GM18526 (cell line): ENCODE data around the gene VPS35L.
A peak's percentile ranks its signal among the peaks of the same experiment; 100 is the strongest.

Experiments
- POLR2A ChIP-seq: IDR thresholded peaks from 3 replicates; pipeline ENCODE4 v1.6.1; 2011; ENCODE audit not compliant: insufficient read length; ENCODE audit errors: extremely low read depth

VPS35L gene, protein sequence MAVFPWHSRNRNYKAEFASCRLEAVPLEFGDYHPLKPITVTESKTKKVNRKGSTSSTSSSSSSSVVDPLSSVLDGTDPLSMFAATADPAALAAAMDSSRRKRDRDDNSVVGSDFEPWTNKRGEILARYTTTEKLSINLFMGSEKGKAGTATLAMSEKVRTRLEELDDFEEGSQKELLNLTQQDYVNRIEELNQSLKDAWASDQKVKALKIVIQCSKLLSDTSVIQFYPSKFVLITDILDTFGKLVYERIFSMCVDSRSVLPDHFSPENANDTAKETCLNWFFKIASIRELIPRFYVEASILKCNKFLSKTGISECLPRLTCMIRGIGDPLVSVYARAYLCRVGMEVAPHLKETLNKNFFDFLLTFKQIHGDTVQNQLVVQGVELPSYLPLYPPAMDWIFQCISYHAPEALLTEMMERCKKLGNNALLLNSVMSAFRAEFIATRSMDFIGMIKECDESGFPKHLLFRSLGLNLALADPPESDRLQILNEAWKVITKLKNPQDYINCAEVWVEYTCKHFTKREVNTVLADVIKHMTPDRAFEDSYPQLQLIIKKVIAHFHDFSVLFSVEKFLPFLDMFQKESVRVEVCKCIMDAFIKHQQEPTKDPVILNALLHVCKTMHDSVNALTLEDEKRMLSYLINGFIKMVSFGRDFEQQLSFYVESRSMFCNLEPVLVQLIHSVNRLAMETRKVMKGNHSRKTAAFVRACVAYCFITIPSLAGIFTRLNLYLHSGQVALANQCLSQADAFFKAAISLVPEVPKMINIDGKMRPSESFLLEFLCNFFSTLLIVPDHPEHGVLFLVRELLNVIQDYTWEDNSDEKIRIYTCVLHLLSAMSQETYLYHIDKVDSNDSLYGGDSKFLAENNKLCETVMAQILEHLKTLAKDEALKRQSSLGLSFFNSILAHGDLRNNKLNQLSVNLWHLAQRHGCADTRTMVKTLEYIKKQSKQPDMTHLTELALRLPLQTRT

DNA sequence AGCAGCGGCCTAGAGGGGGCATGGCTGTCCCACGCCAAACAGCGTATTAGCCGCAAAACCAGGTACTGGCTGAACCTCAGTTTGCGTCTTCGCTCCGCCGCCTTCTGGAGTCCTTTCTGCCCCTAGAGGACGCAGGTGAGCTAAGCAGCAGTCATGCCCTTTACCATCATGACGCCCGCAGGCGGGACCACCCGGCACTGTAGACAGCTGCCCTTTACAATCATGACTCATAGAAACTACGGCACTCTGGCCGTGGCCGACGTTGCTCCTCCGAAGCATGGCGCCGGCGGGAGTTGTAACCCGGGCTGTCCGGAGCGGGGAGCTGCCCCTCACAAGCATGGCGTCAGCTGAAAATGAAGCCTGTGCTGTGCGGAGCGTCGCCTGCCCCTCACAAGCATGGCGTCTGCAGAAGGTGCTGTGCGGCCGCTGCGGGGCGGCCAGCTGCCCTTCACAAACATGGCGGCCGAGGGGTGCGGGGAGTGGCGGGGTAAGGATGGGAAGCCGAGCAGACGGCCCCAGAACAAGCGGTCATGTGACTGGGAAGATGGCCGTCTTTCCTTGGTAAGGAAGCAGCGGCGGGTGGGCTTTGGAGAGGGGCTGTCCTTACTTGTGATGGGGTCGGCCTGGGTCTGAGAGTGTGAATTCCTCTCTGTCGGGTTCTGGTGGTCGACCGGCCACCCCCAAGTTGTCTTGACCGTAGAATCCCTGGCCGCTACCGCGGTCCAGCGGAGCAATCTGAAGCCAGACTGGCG, at the start of gene VPS35L:
Gene VPS35L (plus strand): TSS at position 518 of the 752 bp plus-strand sequence. CDS start 27 bp downstream, at position 545.
- TF ChIP-seq POLR2A, result peak; percentile 74

DNA sequence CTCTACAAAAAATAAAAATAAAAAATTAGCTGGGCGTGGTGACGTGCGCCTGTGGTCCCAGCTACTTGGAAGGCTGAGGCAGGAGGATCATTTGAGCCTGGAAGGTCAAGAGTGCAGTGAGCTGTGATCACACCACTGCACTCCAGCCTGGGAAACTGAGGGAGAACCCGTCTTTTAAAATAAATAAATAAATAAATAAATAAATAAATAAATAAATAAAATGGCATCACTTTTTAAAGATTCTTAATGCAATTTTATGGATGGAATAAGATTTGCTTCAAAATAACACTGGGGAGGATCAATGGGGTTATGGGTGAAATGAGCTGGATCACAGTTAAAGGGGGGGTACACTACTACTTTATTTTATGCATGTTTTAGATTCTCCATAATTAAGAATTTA, 48.5 kb upstream of the VPS35L start:
- no peak for TF ChIP-seq POLR2A

DNA sequence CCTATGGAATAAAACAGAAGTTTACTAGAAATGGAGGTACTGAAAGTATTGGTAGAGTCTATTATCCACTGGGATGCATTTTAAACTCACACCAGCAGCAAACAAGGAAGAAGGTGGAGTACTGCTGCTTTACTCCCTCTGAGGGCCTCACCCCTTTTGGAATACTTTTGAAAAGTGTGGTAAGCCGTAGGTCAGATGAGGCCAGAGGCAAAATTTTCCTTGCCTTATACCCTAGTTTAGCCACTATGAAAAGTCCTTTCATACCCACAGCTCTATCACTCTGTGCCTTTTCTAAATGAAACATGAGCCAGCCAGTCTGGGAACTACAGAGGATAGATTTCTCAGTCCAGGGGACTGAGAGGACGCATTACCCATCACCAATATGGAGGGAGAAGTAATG, 47.6 kb upstream of the VPS35L start:
- no peak for TF ChIP-seq POLR2A

DNA sequence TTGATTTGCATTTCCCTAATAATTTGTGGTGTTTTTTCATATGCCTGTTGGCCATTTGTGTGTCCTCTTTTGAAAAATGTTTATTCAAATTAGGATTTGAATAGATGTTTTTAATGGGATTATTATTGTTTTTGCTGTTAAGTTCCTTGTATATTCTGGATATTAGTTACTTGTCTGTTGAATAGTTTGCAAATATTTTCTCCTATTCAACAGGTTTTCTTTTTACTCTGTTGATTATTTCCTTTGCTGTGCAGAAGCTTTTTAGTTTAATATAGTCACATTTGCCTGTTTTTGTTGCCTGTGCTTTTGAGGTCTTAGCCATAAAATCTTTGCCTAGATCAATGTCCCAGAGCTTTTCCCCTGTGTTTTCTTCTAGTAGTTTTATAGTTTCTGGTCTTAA, 43.2 kb upstream of the VPS35L start:
- no peak for TF ChIP-seq POLR2A

DNA sequence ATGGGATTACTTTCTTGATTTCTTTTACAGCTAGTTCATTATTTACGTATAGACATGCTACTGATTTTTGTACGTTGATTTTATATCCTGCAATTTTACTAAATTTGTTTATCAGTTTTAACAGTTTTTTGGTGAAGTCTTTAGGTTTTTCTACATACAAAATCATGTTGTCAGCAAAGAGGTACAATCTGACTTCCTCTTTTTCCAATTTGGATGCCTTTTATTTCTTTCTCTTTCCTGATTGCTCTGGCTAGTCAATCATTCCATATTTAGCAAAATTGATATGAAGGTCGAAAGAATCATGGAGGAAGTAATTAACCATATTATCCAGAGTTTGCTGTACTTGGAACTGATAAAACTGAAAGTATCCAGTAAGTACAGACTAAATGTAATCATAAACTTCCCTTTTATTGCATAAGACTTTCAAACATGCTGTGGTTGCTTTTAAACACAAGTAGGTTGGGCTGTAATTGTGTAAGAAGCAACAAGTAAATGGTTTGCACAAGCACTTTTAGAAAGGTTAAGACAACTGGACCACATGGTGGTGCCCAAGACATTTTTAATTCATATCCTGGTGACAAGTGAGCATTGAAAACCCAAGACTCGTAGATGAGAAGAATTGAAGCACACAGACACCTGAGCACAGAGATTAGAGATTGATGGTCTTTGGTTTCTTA, 42.0 kb upstream of the VPS35L start:
- no peak for TF ChIP-seq POLR2A

DNA sequence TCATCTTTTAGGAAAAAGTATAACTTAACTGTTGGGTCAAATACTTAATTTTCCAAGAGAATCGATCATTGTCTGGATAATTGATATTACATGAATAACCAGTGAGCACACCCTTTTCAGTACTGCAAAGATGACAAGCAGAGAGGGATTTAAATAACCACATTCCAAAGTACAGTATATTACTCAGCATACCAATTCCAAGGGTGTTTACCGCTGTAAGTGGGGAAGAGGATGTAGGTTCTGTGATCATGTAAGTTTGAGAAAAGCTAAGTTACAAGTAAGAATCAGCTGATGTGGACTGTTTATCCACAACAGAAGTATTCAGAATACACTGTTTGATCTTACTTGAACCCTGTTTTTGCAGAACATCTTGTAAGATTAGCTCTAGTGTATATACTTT, 39.7 kb upstream of the VPS35L start:
- no peak for TF ChIP-seq POLR2A

DNA sequence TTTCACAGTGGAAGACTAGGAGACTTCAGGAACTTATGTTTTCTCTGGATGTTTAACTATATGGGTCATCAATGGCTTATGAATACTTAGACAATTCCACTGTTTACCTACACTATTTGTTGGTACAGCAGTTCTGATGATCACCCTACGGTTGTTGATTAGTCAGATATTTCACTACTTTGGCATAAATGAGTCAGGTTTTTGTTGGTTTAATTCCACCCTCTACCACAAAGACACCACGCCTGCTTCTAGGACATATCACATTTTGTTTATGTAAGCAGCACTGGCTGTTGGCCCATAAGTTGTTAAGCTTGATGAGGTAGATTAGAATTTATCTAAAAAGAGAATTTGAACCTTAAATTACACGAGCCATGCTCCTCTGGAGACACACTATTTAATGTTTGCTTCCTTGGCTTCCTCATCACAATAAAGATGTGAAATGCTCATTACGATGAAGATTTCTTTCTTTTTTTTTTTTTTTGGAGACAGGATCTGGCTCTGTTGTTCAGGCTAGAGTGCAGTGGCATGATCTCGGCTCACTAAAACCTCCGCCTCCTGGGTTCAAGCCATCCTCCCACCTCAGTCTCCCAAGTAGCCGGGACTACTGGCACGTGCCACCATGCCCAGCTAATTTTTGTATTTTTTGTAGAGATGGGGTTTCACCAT, 37.9 kb upstream of the VPS35L start:
- TF ChIP-seq POLR2A, result no peak

DNA sequence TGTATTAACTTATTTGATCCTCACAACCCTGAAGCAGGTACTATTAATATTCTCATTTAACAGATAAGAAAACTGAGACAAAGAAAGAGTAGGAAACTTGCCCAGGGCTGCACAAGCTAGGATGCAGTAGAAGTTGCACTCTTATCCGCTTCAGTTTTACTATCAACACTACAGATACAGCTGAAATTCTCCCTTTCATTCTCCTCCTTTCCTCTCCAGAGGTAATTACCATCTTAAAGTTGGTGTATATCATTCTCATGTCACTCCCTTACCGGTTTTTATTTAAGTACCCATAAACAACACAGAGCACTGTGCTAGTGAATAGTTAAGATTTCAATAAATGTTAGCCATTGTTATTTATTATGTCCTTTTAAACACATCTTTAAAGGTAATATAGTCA, 37.1 kb upstream of the VPS35L start:
- no peak for TF ChIP-seq POLR2A

DNA sequence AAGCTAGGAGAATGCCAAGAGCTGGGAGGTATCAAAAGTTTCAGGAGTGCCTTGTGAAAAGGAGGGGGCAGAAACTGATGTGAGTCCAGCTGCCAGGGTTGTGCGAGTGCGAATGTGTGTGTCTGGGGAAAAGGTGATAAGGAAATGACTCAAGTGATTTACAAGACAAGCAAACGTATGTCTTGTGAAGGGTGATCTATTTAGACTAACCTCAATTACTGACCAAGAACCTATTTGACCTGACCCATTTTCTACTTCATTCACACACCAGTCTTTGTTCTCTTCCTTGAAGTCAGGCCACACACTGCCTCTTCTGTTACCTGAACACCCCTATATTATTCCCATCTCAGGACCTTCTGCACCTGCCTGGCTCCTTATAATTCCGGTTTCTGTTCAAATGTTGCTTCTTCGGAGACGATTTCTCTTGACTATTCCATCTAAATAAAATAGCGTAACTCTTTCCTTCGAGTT, 34.6 kb upstream of the VPS35L start:
- TF ChIP-seq POLR2A, result no peak

DNA sequence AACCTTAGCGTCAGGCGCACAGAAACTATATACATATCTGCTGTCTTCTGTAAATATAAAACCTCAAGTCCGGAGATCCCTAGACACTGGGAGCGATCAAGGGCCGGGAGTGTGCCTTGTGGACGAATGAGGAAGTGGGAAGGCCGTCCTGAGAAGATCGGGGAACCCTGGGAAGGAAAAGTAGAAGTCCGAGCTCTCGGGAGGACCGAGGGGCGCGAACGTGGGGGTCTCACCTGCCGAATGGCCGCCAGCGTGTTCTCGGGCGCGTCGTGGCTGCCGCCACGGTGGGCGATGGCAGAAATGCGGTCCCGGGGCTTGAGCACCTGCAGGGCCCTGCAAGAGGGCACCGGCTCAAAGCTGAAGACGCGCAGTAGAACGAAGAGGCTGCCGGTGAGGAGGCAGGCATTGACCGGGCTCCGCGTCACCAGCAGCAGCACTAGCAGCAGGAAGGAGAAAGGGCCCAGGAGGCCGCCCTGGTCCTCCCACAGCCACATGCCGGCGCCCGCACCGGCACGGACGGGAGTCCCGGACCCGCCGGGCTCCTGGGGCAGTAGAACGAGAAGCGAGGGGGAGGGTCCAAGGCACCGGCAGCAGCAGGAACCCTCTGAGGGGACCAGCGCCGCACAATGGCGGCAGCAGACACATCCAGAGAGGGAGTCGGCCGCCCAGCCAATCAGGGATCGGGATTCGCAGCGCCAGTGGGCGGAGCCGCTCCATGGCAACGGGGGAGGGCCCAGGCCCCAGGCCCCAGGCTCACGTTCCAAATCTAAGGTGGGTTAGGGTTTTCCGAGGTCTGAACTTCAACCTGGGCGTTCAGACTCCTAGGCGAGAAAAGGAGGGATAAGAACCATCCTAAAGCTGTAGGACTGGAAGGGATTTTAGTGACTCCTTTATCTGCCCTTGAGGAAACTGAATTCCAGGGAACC, 33.8 kb upstream of the VPS35L start, which contains the start of gene GDE1:
Gene GDE1 (minus strand): TSS at position 628 of the 926 bp plus-strand sequence. CDS start 134 bp downstream, at position 494.
- peak; percentile 86 for TF ChIP-seq POLR2A

DNA sequence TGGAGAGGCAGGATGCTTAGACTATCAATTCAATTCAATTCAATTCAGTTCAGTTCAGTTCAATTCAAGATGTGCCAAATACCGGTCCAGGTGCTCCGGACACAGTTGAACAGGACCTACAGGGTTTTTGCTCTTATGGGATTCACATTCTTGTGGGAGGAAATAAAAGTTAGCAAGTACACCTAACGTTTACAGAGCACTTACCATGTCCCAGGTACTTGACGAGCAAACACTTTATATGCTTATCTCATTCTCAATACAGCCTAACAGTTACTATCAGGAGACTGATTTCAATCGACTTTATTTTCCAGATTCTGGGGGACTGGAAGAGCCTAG, 33.1 kb upstream of the VPS35L start:
- no peak for TF ChIP-seq POLR2A

DNA sequence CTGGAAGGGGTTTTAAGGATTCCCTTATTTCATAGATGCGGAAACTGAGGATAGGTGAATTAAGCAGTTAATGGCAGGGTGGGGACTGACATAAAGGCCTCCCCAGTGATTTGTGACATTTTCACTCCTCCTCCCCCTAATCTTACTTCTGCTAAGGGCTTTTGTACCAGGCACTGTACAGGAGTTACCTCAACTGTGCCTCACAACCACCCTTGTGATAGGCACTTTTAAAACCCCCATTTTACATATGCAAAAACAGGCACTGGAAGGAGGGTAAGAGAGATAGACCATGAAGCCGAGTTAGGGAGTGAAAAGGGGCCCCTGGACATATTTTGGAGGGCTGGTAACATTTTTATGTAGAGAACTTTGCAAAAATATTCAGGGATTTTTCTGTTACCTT, 32.7 kb upstream of the VPS35L start:
- TF ChIP-seq POLR2A, result no peak

DNA sequence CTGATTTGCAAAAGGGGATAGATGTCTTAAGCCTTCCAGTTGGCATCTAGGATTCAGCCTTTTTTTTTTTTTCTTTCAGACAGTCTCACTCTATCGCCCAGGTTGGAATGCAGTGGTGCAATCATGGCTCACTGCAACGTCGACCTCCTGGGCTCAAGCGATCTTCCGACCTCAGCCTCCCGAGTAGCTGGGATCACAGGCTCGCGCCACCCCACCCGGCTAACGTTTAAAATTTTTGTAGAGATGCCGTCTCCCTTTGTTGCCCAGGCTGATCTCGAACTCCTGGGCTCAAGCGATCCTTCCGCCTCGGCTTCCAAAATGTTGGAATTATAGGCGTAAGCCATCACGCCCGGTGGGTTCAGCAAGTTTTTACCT, 32.3 kb upstream of the VPS35L start:
- TF ChIP-seq POLR2A, result no peak

DNA sequence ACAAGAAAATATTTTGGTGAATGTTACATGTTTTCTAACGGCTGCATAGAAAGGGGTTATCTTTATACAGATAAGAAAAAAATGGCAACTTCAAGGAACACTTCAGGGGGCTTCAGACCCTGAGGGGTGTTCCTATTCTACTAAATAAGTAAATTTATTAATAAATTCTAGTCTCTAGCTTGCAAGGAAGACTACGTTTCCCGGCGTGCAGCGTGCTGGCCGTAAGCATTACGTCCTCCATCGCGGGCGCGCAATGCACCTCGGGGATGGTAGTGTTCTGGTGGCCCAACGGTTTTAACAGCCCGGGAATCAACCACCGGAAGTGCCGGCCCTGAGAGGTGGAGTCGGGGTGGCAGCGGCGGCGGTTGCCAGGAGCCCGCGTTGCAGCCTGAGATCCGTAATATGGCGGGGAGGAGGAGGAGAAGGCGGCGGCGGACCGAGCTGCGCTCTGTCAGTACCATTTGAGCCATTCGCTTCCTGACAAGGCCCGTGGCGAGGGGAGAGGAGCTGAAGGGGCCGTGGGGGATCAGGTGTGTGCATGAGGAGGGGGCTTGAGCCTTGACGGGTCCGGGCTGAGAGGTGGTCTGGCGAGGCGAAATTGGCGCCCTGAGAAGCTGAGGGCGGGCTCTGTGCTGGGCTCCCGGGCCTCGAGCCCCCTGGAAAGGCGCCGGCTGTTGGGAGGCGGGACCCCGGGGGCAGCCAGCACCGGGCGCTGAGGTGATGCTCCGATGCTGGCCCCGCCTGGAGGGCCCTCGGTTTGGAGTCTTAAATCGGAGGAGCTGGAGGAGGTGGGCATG, 31.7 kb upstream of the VPS35L start, which contains the start of gene CCP110:
Gene CCP110 (plus strand): TSS at position 384 of the 797 bp plus-strand sequence. CDS start 3,940 bp downstream, outside the sequence.
- peak; percentile 53 for TF ChIP-seq POLR2A
